ENCODE measurements around the gene LETM1.

Gene LETM1

GRCh38 chr4:1773754-1774153 lies 82.2 kb downstream of the LETM1 start:
- no peak for DNase-seq

GRCh38 chr4:1772853-1773538 lies 83.0 kb downstream of the LETM1 start:
- DNase-seq = no peak

- no peak for DNase-seq
Measured at GRCh38 chr4:1771555-1772305, 84.2 kb downstream of the LETM1 start.

GRCh38 chr4:1770791-1771231 lies 85.1 kb downstream of the LETM1 start:
- DNase-seq = no peak

GRCh38 chr4:1770245-1770644 lies 85.7 kb downstream of the LETM1 start:
- DNase-seq = no peak

- no peak for DNase-seq
Measured at GRCh38 chr4:1769692-1770091, 86.3 kb downstream of the LETM1 start.

GRCh38 chr4:1768367-1769034 lies 87.5 kb downstream of the LETM1 start:
- DNase-seq = no peak

GRCh38 chr4:1767770-1768366 lies 88.1 kb downstream of the LETM1 start:
- DNase-seq = peak; percentile 49 to 56

GRCh38 chr4:1767061-1767769 lies 88.7 kb downstream of the LETM1 start:
- DNase-seq = no peak

- DNase-seq = no peak
Measured at GRCh38 chr4:1766106-1767060, 89.6 kb downstream of the LETM1 start.

GRCh38 chr4:1765409-1766072 lies 90.4 kb downstream of the LETM1 start:
- no peak for DNase-seq

- no peak for DNase-seq
Measured at GRCh38 chr4:1764670-1765069, 91.3 kb downstream of the LETM1 start.

- peak in 1 of 2 experiments; percentile 38 for DNase-seq
Measured at GRCh38 chr4:1763550-1764080, 92.3 kb downstream of the LETM1 start.

GRCh38 chr4:1763070-1763549 lies 92.8 kb downstream of the LETM1 start:
- DNase-seq = peak in 1 of 2 experiments; percentile 38

- no peak for DNase-seq
Measured at GRCh38 chr4:1762264-1763010, 93.5 kb downstream of the LETM1 start.

Data from Kasumi-1 (cell line).